ENCODE measurements around the gene SCN5A. TPM values are rescaled to one million over a fixed set of nuclear protein-coding genes. Genes with fewer than 3 reads are reported as not detected.

The SCN5A gene
- total RNA-seq, 1 experiment from 2014 or later, result 13.6 TPM

GRCh38 chr3:38626171-38626570, 23.3 kb downstream of the SCN5A start:
- POLR2A ChIA-PET, result no interaction called here
- no peaks in the 10 kb centered on the region for H3K9me3 Mint-ChIP-seq
- TF ChIP-seq ZMAT4 (CRISPR knock-in tag; IDR thresholded peaks at IDR 0.05) (no peak), PRRX2 (CRISPR knock-in tag; IDR thresholded peaks at IDR 0.05) (no peak), E2F4 (CRISPR knock-in tag; IDR thresholded peaks at IDR 0.05; ENCODE audit: borderline replicate concordance, low read depth) (no peak), NFE2L1 (CRISPR knock-in tag; IDR thresholded peaks at IDR 0.05) (no peak), ZNF416 (CRISPR knock-in tag; IDR thresholded peaks at IDR 0.05) (no peak), USF2 (CRISPR knock-in tag; IDR thresholded peaks at IDR 0.05) (no peak), FOXJ3 (CRISPR knock-in tag; IDR thresholded peaks at IDR 0.05; ENCODE audit: borderline replicate concordance) (no peak), FOXK1 (CRISPR knock-in tag; IDR thresholded peaks at IDR 0.05) (no peak), CTCF (IDR thresholded peaks at IDR 0.05) (no peak), RELA (CRISPR knock-in tag; IDR thresholded peaks at IDR 0.05; ENCODE audit: borderline replicate concordance) (no peak), ATF2 (CRISPR knock-in tag; IDR thresholded peaks at IDR 0.05; ENCODE audit: borderline replicate concordance, low read depth) (no peak), MLX (CRISPR knock-in tag; IDR thresholded peaks at IDR 0.05) (no peak), JUN (CRISPR knock-in tag; IDR thresholded peaks at IDR 0.05) (no peak), NR1H2 (CRISPR knock-in tag; IDR thresholded peaks at IDR 0.05) (no peak), ERG (CRISPR knock-in tag; IDR thresholded peaks at IDR 0.05) (no peak), PREB (CRISPR knock-in tag; IDR thresholded peaks at IDR 0.05; ENCODE audit: borderline replicate concordance) (no peak), ZNF396 (CRISPR knock-in tag; IDR thresholded peaks at IDR 0.05; ENCODE audit: borderline replicate concordance) (no peak), CDX4 (CRISPR knock-in tag; IDR thresholded peaks at IDR 0.05; ENCODE audit: borderline replicate concordance) (no peak), ZNF423 (CRISPR knock-in tag; IDR thresholded peaks at IDR 0.05) (no peak), ZNF425 (CRISPR knock-in tag; conservative IDR thresholded peaks at IDR 0.05) (no peak)
- DNase-seq (ENCODE audit: low spot score) (no peak), ATAC-seq (no peak)
- H3K27ac Mint-ChIP-seq, result no peak overlapping the region
- H3K4me3 Mint-ChIP-seq, result no peak overlapping the region
- peaks cover 14% of the 10 kb centered on the region for H3K4me1 Mint-ChIP-seq
- H3K36me3 Mint-ChIP-seq, result no peaks in the 10 kb centered on the region; the same call in 1 of the 2 replicates
- no peaks in the 10 kb centered on the region for H3K27me3 Mint-ChIP-seq (ENCODE audit: low read depth)
- CTCF ChIA-PET, result interaction anchor here (0.7 to 2.8 kb wide), 4 partner anchors 11 to 105 kb away, joined by 3 to 12 read pairs (median 5); no protein-coding TSS in a partner anchor

Measured in WTC11 (cell line).